GM23248 (cell line): ENCODE measurements around the gene PROCR. TPM values are rescaled to one million over a fixed set of nuclear protein-coding genes. Genes with fewer than 3 reads are reported as not detected.
A peak's percentile ranks its signal among the peaks of the same experiment; 100 is the strongest.

Experiments used
- DNase-seq: peaks from one replicate; pipeline ENCODE4 v3.0.0-alpha.2; 2015
- H2AFZ ChIP-seq: fragments of 200-600 bp; sonication (generic); 2 replicates; pipeline ENCODE4 v1.6.1; 2016; ENCODE audit warnings: antibody characterized with exemption
- H3F3A ChIP-seq: fragments of 200-600 bp; sonication (generic); 2 replicates; pipeline ENCODE4 v1.6.1; 2016; ENCODE audit warnings: mild to moderate bottlenecking, antibody characterized with exemption, mixed run types; ENCODE audit not compliant: insufficient read depth
- H3K27ac ChIP-seq: fragments of 200-600 bp; sonication (generic); 2 replicates; pipeline ENCODE4 v1.5.1; 2016; ENCODE audit warnings: mild to moderate bottlenecking
- H3K27me3 ChIP-seq: fragments of 200-600 bp; sonication (generic); replicated peaks from 2 replicates; pipeline ENCODE4 v1.6.1; 2016; ENCODE audit warnings: mild to moderate bottlenecking; ENCODE audit not compliant: insufficient read depth
- H3K36me3 ChIP-seq: fragments of 200-600 bp; sonication (generic); 2 replicates; pipeline ENCODE4 v1.6.1; 2016; ENCODE audit warnings: low read depth, mild to moderate bottlenecking
- H3K4me1 ChIP-seq: fragments of 200-600 bp; sonication (generic); 2 replicates; pipeline ENCODE4 v1.6.1; 2016; ENCODE audit warnings: mild to moderate bottlenecking; ENCODE audit not compliant: insufficient read depth
- H3K4me2 ChIP-seq: fragments of 200-600 bp; sonication (generic); one replicate; pipeline ENCODE4 v1.6.1; 2016; ENCODE audit warnings: mild to moderate bottlenecking; ENCODE audit not compliant: unreplicated experiment
- H3K4me3 ChIP-seq: fragments of 200-600 bp; sonication (generic); 2 replicates; pipeline ENCODE4 v1.5.1; 2016; ENCODE audit warnings: mild to moderate bottlenecking
- H3K79me2 ChIP-seq: fragments of 200-600 bp; sonication (generic); 2 replicates; pipeline ENCODE4 v1.6.1; 2016; ENCODE audit warnings: mild to moderate bottlenecking; ENCODE audit not compliant: insufficient read depth
- H3K9ac ChIP-seq: fragments of 200-600 bp; sonication (generic); 2 replicates; pipeline ENCODE4 v1.6.1; 2016; ENCODE audit warnings: mild to moderate bottlenecking
- H3K9me2 ChIP-seq: fragments of 200-600 bp; sonication (generic); 2 replicates; pipeline ENCODE4 v1.6.1; 2016; ENCODE audit warnings: mixed run types, mild to moderate bottlenecking, moderate library complexity; ENCODE audit not compliant: insufficient read depth
- H3K9me3 ChIP-seq: fragments of 200-600 bp; sonication (generic); one replicate; pipeline ENCODE4 v1.6.1; 2017; ENCODE audit warnings: low read depth
- H4K20me1 ChIP-seq: fragments of 200-600 bp; sonication (generic); 2 replicates; pipeline ENCODE4 v1.6.0; 2016; ENCODE audit not compliant: insufficient read depth
- EZH2 ChIP-seq: fragments of 200-600 bp; sonication (generic); IDR thresholded peaks from 2 replicates; pipeline ENCODE4 v1.6.1; 2018; ENCODE audit warnings: antibody characterized with exemption, mild to moderate bottlenecking; ENCODE audit not compliant: insufficient read depth, poor library complexity, severe bottlenecking
- EZH2phosphoT487 ChIP-seq: fragments of 200-600 bp; sonication (generic); IDR thresholded peaks from 2 replicates; pipeline ENCODE4 v1.6.1; 2018; ENCODE audit warnings: antibody characterized with exemption, moderate library complexity, mild to moderate bottlenecking, low read depth; ENCODE audit not compliant: insufficient read depth
- WGBS, 2 experiments: methylation state at CpG; one replicate each; pipeline ENCODE4 v1.1.6; 2015 to 2017; ENCODE audit warnings: low lambda C conversion rate in 2 of 2, low coverage in 1 of 2; ENCODE audit errors: missing lambda C conversion rate in 2 of 2; 5-methylcytosine and 5-hydroxymethylcytosine counted together
- in situ Hi-C: fragments of 300-500 bp; cut with MboI; formaldehyde crosslinking; loops from 2 replicates; pipeline ENCODE4 v1.15.0; 2020
- polyA plus RNA-seq: library from polyadenylated mRNA; unstranded; fragments of >200 nt; fragmentation: Nextera tagmentation; extraction: Ambion mirVana; gene quantifications from 2 replicates; pipeline ENCODE4 v1.2.1, GENCODE V29; 2016
- total RNA-seq: library from RNA; depleted of rRNA; stranded (reverse); fragments of >200 nt; shearing (Covaris generic); gene quantifications from 2 replicates; pipeline ENCODE4 v1.2.3, GENCODE V29; 2014

Gene PROCR
- total and polyA plus RNA-seq, 2 experiments from 2014 or later = 34.4 to 38.7 TPM

- TF ChIP-seq EZH2phosphoT487 = no peak
- no peak for TF ChIP-seq EZH2
- Histone ChIP-seq H3F3A (peaks cover 25% of the 10 kb centered on the region), H2AFZ (no peak overlapping the region), H3K9me2 (no peaks in the 10 kb centered on the region), H3K27ac (no peak overlapping the region), H3K4me2 (no peak overlapping the region), H3K27me3 (no peaks in the 10 kb centered on the region), H3K9ac (no peak overlapping the region), H4K20me1 (no peaks in the 10 kb centered on the region), H3K9me3 (no peaks in the 10 kb centered on the region), H3K4me1 (peaks cover 34% of the 10 kb centered on the region), H3K79me2 (no peaks in the 10 kb centered on the region), H3K4me3 (no peak overlapping the region), H3K36me3 (peaks cover 7% of the 10 kb centered on the region; the same call in 1 of the 2 replicates)
- WGBS, 2 experiments = 96 to 97% methylated on average over 4 of the region's 4 CpGs
- no peak for DNase-seq
- in situ Hi-C loops = no loop called here
Measured at GRCh38 chr20:35131934-35132333, 39.9 kb upstream of the PROCR start.

- Histone ChIP-seq H3K27ac (no peak overlapping the region), H3K79me2 (no peaks in the 10 kb centered on the region), H4K20me1 (no peaks in the 10 kb centered on the region), H3K9me2 (no peaks in the 10 kb centered on the region), H3F3A (peaks cover 36% of the 10 kb centered on the region), H3K4me3 (no peak overlapping the region), H3K36me3 (peaks cover 7% of the 10 kb centered on the region; the same call in 1 of the 2 replicates), H3K9ac (no peak overlapping the region), H2AFZ (no peak overlapping the region), H3K27me3 (no peaks in the 10 kb centered on the region), H3K4me2 (no peak overlapping the region), H3K9me3 (no peaks in the 10 kb centered on the region), H3K4me1 (peaks cover 34% of the 10 kb centered on the region)
- TF ChIP-seq EZH2phosphoT487 (no peak), EZH2 (no peak)
- 91 to 95% methylated on average over 5 of the region's 5 CpGs for WGBS, 2 experiments
- in situ Hi-C loops = no loop called here
- DNase-seq = no peak
Measured at GRCh38 chr20:35133031-35133430, 38.8 kb upstream of the PROCR start.

DNA sequence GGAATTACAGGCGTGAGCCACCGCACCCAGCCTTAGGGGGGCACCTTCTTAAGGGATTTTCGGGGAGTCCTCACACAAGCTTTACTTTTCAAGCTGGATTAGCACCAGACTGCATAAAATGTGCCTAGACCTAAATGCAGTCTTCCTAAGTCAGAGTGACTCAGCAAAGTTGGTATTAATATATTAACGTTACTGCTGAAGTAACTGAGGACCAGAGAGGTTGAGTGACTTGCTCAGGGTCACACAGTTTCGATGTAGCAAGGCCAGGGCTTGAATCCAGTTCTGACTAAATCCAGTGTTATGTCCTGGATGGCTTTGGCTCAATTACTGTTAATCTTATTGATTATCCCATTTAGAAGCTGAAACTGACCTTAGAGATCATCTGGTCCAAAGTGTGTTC lies 38.1 kb upstream of the PROCR start:
- Histone ChIP-seq H3K9me2 (no peaks in the 10 kb centered on the region), H4K20me1 (no peaks in the 10 kb centered on the region), H2AFZ (no peak overlapping the region), H3K36me3 (peaks cover 7% of the 10 kb centered on the region; the same call in 1 of the 2 replicates), H3F3A (peaks cover 37% of the 10 kb centered on the region), H3K9me3 (no peaks in the 10 kb centered on the region), H3K79me2 (no peaks in the 10 kb centered on the region), H3K27ac (no peak overlapping the region), H3K4me2 (no peak overlapping the region), H3K4me1 (peaks cover 34% of the 10 kb centered on the region), H3K27me3 (no peaks in the 10 kb centered on the region), H3K4me3 (no peak overlapping the region), H3K9ac (no peak overlapping the region)
- WGBS, 2 experiments = 83 to 85% methylated on average over 5 of the region's 5 CpGs
- TF ChIP-seq EZH2 (no peak), EZH2phosphoT487 (no peak)
- in situ Hi-C loops = no loop called here
- peak; percentile 21 for DNase-seq

DNA sequence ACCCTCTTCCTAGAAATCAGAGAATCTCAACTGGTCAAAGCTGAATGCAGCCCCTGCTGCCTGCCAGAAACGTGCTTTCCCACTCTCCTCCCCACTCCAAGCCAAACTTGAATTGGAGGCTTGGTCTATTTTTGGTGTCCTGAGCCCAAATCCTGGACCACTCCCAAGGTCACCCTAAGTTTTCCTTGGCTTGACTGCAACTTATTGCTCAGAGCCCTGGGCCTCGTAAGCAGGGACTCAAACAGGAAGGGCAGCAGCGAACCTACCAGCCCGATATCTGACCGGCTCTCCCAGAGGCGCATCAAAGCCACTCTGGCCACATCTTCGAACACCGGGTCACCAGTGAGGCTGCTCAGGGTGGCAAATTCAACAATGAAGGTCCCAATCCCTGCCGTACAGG lies 37.4 kb upstream of the PROCR start:
- Histone ChIP-seq H3K27me3 (no peaks in the 10 kb centered on the region), H3F3A (peaks cover 37% of the 10 kb centered on the region), H3K9me2 (no peaks in the 10 kb centered on the region), H3K9ac (no peak overlapping the region), H3K4me1 (peaks cover 28% of the 10 kb centered on the region), H3K36me3 (peaks cover 7% of the 10 kb centered on the region; the same call in 1 of the 2 replicates), H3K27ac (no peak overlapping the region), H4K20me1 (no peaks in the 10 kb centered on the region), H3K79me2 (no peaks in the 10 kb centered on the region), H3K9me3 (no peaks in the 10 kb centered on the region), H2AFZ (no peak overlapping the region), H3K4me3 (no peak overlapping the region), H3K4me2 (no peak overlapping the region)
- WGBS, 2 experiments = 88 to 94% methylated on average over 9 of the region's 9 CpGs
- TF ChIP-seq EZH2 (no peak), EZH2phosphoT487 (no peak)
- in situ Hi-C loops = no loop called here
- no peak for DNase-seq

DNA sequence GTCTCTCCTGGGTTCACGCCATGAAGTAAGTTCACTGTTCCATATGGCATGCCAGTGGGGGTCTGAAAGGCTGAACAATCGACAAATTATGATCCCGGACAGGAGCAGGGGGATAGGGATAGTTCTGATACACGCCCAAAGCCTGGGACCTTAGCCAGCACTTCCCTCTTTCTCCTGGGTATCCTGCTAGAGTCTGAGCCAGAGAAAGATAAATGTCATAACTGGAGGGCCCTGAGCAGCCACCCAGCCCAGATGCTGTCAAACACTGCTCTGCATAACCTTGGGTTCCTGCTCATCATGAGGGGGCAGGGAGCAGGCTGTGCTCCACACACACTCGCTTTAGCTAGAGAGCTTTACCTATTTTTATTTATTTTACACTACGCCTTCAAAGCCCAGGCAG lies 37.0 kb upstream of the PROCR start:
- in situ Hi-C loops = no loop called here
- no peak for DNase-seq
- H4K20me1 ChIP-seq = no peaks in the 10 kb centered on the region
- H3K9me2 ChIP-seq = no peaks in the 10 kb centered on the region
- peaks cover 24% of the 10 kb centered on the region for H3K4me1 ChIP-seq
- no peak overlapping the region for H3K4me2 ChIP-seq
- H3K9ac ChIP-seq = no peak overlapping the region
- no peak for TF ChIP-seq EZH2phosphoT487
- no peaks in the 10 kb centered on the region for H3K79me2 ChIP-seq
- H3K27ac ChIP-seq = no peak overlapping the region
- WGBS, 2 experiments = 93 to 95% methylated on average over 6 of the region's 6 CpGs
- H2AFZ ChIP-seq = no peak overlapping the region
- H3K36me3 ChIP-seq = peaks cover 7% of the 10 kb centered on the region; the same call in 1 of the 2 replicates
- no peaks in the 10 kb centered on the region for H3K9me3 ChIP-seq
- peaks cover 34% of the 10 kb centered on the region for H3F3A ChIP-seq
- H3K27me3 ChIP-seq = no peaks in the 10 kb centered on the region
- H3K4me3 ChIP-seq = no peak overlapping the region
